Psoas muscle (tissue), 8 donors: Measurements from ENCODE around the gene IFT122. TPM values are rescaled to one million over a fixed set of nuclear protein-coding genes. Genes with fewer than 3 reads are reported as not detected.
A peak's percentile ranks its signal among the peaks of the same experiment; 100 is the strongest.

Source experiments
- ATAC-seq, 4 donors: fragments of 200-7000 bp; cut with Tn5 transposase; one replicate each; pipeline ENCODE4 v1.9.1; 2020; ENCODE audit warnings: moderate library complexity in 3 of 4, mild to moderate bottlenecking in 2 of 4
- DNase-seq, 2 donors: peaks; one replicate each; pipeline ENCODE4 v3.0.0-alpha.2; 2020
- H3K27ac ChIP-seq: fragments of 200-600 bp; one replicate; pipeline ENCODE4 v1.8.0; 2022
- H3K27me3 ChIP-seq, 3 donors: fragments of 200-600 bp in 1 of 3; one replicate each; pipeline versions ENCODE4 v1.6.1 to v1.8.0; 2013 to 2022; ENCODE audit warnings: low read length in 2 of 3, mild to moderate bottlenecking in 2 of 3, moderate library complexity in 1 of 3; ENCODE audit not compliant: insufficient read depth in 3 of 3
- H3K36me3 ChIP-seq, 2 donors: fragments of 200-600 bp in 1 of 2; one replicate each; pipeline versions ENCODE4 v1.6.1 to v1.8.0; 2013 to 2022; ENCODE audit warnings: low read depth in 1 of 2, mild to moderate bottlenecking in 1 of 2, moderate library complexity in 1 of 2; ENCODE audit not compliant: insufficient read depth in 1 of 2
- H3K4me1 ChIP-seq: fragments of 200-600 bp; one replicate; pipeline ENCODE4 v1.8.0; 2022
- H3K4me3 ChIP-seq: fragments of 200-600 bp; one replicate; pipeline ENCODE4 v1.8.0; 2022; ENCODE audit warnings: mild to moderate bottlenecking
- H3K9me3 ChIP-seq: fragments of 200-600 bp; one replicate; pipeline ENCODE4 v1.8.0; 2022
- WGBS, 3 donors: extraction: QIAGEN DNeasy Blood & Tissue Kit; methylation state at CpG; one replicate each; pipeline versions ENCODE4 v1.1.6 to v1.1.7; 2013; 5-methylcytosine and 5-hydroxymethylcytosine counted together
- intact Hi-C, 2 donors: fragments of 100-400 bp; cut with DNase I; formaldehyde crosslinking; loops; one replicate each; pipeline versions ENCODE4 v1.11.0 to v1.14.2; 2022
- polyA plus RNA-seq, 3 donors: library from polyadenylated mRNA; stranded (reverse); fragments of 200-250 nt; gene quantifications; one replicate each; pipeline ENCODE4 v1.2.3, GENCODE V29; 2013
- total RNA-seq, 4 donors: library from RNA; stranded (reverse); fragmentation: NEBNext Ultra II Directional in 2 of 4; extraction: Animal tissue kit (Norgen Biotek cat#: 25700) in 2 of 4; gene quantifications; one replicate each; pipeline versions ENCODE4 v1.2.1 to v1.2.4, GENCODE V29; 2021 to 2023
- TF ChIP-seq, protein P1 (sequence below): fragments of 200-600 bp; IDR thresholded peaks from one replicate; pipeline ENCODE4 v1.8.0; 2022; ENCODE audit warnings: antibody characterized with exemption
- donor health status: healthy with polysubstance abuse.
- donor health status: DM: no; HTN: no; CAD: no; lungs with moderate emphysema.
- donor health status: Bipolar disorder and iron deficiency.
- donor health status: healthy.
- donor health status: DM: yes; HTN: yes; CAD: no.
- donor health status: DM: no; HTN: no; CAD: no.
- donor health status: DM: no; HTN: no; CAD: no.
- donor health status: DM: yes; HTN: yes; CAD: no.

IFT122 gene
- total and polyA plus RNA-seq, 7 donors, result 2.3 to 7.3 (median 4.5) TPM

DNA sequence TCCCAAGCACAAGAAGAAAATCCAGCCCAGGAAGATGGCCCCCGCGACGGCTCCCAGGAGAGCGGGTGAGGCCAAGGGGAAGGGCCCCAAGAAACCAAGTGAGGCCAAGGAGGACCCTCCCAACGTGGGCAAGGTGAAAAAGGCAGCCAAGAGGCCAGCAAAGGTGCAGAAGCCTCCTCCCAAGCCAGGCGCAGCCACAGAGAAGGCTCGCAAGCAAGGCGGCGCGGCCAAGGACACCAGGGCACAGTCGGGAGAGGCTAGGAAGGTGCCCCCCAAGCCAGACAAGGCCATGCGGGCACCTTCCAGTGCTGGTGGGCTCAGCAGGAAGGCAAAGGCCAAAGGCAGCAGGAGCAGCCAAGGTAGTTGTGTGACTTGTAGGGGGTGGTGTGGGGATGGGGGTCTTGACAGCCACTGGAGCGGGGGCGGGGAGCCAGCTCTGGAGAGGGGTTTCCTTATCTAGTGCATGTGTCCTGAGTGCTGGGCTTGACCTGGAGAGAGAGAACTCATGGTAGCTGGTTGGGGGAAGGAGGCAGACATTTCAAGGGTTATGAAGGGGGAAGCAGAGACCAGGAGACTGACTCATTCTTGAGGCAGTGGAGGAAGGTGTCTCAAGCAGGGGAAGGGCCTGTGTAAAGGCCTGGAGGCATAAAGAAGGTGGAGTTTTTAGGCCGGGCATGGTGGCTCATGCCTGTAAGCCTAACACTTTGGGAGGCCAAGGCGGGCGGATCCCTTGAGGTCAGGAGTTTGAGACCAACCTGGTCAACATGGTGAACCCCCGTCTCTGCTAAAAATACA is 109.2 kb downstream of the IFT122 start:
- ATAC-seq (no peak), DNase-seq (peak; percentile 7 to 38)
- peaks cover 2% of the 10 kb centered on the region for H3K4me1 ChIP-seq
- no peaks in the 10 kb centered on the region for H3K27me3 ChIP-seq
- intact Hi-C loops, result no loop called here
- H3K27ac ChIP-seq, result no peak overlapping the region
- H3K36me3 ChIP-seq, result no peaks in the 10 kb centered on the region
- TF ChIP-seq, protein P1, sequence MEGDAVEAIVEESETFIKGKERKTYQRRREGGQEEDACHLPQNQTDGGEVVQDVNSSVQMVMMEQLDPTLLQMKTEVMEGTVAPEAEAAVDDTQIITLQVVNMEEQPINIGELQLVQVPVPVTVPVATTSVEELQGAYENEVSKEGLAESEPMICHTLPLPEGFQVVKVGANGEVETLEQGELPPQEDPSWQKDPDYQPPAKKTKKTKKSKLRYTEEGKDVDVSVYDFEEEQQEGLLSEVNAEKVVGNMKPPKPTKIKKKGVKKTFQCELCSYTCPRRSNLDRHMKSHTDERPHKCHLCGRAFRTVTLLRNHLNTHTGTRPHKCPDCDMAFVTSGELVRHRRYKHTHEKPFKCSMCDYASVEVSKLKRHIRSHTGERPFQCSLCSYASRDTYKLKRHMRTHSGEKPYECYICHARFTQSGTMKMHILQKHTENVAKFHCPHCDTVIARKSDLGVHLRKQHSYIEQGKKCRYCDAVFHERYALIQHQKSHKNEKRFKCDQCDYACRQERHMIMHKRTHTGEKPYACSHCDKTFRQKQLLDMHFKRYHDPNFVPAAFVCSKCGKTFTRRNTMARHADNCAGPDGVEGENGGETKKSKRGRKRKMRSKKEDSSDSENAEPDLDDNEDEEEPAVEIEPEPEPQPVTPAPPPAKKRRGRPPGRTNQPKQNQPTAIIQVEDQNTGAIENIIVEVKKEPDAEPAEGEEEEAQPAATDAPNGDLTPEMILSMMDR, result no peak
- WGBS, 3 donors, result 90 to 94% (median 92%) methylated on average over 18 of the region's 18 CpGs
- H3K4me3 ChIP-seq, result no peak overlapping the region
- no peaks in the 10 kb centered on the region for H3K9me3 ChIP-seq

DNA sequence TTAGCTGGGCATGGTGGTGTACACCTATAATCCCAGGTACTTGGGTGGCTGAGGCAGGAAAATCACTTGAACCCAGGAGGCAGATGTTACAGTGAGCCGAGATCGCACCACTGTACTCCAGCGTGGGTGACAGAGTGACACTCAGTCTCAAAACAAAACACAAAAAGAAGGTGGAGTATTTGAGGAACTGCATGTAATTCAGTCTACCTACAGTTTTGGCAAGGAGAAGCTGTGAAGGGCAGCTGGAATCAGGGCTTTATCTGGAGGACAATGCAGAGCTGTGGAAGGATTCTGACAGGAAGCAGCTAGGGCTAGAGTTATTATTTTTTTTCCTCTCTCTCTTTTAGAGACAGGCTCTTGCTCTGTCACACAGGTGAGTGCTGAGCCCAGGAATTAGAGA is 109.8 kb downstream of the IFT122 start:
- ATAC-seq (no peak), DNase-seq (no peak)
- TF ChIP-seq, protein P1, result no peak
- no peak overlapping the region for H3K4me3 ChIP-seq
- H3K27me3 ChIP-seq, result no peaks in the 10 kb centered on the region
- no peak overlapping the region for H3K27ac ChIP-seq
- peaks cover 7% of the 10 kb centered on the region for H3K4me1 ChIP-seq
- intact Hi-C loops, result no loop called here
- no peaks in the 10 kb centered on the region for H3K36me3 ChIP-seq
- H3K9me3 ChIP-seq, result no peaks in the 10 kb centered on the region
- WGBS, 3 donors, result 64 to 97% (median 92%) methylated on average over 3 of the region's 3 CpGs

DNA sequence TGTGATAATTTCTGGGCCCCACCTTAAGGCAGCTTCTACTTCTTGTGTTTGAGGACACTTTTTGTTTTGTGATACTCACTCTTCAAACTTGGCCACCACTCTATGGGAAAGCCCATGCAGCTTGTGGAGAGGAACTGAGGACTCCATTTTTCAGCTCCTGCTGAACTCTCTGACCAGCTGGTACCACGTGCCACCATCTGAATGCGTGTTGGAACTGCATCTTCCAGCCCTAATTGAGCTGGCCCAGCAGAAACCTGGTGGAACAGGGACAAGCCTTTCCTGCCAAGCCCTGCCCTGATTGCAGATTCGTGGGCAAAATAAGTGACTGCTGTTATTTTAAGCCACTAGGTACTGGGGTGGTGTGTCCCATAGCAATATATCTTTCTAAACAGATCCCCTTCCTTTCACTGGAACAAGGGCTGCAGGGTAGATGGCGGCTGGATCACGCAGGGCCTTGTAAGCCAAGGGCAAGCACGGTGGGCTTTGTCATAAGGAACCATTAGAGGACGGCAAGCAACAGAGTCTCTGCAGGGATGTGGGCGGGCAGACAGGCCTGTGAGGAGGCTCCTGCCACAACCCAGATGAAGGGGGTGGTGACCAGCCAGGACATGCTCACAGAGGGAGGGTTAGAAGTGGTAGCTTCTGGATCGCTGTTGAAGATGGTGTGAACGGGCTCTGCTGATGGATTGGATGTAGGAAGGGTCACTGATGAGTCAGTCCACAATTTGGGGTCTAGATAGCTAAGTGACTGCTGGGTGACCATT is 112.4 kb downstream of the IFT122 start:
- WGBS, 3 donors, result 54 to 61% (median 58%) methylated on average over 10 of the region's 10 CpGs
- peak in 1 of 4 donors; percentile 21 for ATAC-seq
- DNase-seq, result peak; percentile 4 to 32

DNA sequence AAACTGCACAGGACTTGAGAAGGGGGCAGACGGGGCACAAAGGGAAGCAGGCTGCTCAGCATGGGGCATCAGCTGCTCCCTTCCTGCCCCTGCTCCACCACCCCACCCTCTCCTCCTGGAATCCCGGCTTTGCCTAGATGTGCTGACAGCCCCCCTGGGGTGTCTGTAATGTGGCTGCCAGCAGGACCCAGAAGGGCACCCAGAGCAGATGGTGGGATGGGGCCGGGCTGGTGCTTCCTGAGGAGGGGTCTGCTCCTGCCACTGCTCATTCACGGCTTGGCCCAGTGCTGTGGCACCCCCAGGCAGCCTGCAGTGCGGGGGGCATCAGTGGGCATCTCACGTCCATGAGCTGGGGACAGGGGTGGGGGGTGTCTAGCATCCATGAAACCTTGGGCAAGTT is 113.1 kb downstream of the IFT122 start:
- ATAC-seq (no peak), DNase-seq (peak; percentile 10 to 38)
- WGBS, 3 donors, result 75 to 82% (median 76%) methylated on average over 6 of the region's 6 CpGs
- H3K27ac ChIP-seq, result no peak overlapping the region
- H3K4me3 ChIP-seq, result no peak overlapping the region
- no peaks in the 10 kb centered on the region for H3K27me3 ChIP-seq
- intact Hi-C loops, result no loop called here
- TF ChIP-seq, protein P1, result no peak
- peaks cover 21% of the 10 kb centered on the region for H3K4me1 ChIP-seq
- H3K9me3 ChIP-seq, result no peaks in the 10 kb centered on the region
- peaks cover 0 to 12% of the 10 kb centered on the region in 2 donors for H3K36me3 ChIP-seq

More for the DNA sequence above, 112.4 kb downstream of the IFT122 start:
- TF ChIP-seq, protein P1, result no peak
- Histone ChIP-seq H3K9me3 (no peaks in the 10 kb centered on the region), H3K4me1 (peaks cover 14% of the 10 kb centered on the region), H3K4me3 (no peak overlapping the region), H3K27me3 (no peaks in the 10 kb centered on the region), H3K36me3 (peaks cover 0 to 12% of the 10 kb centered on the region in 2 donors), H3K27ac (no peak overlapping the region)
- intact Hi-C loops, result no loop called here
